ENCODE measurements around the gene CRYBG1. TPM values are rescaled to one million over a fixed set of nuclear protein-coding genes. Genes with fewer than 3 reads are reported as not detected.

CRYBG1 gene
- total and polyA plus RNA-seq, 2 donors (not counting 3 experiments of a cell fraction or from before 2014, with no cell fraction given): 4.1 to 30.1 TPM

DNA sequence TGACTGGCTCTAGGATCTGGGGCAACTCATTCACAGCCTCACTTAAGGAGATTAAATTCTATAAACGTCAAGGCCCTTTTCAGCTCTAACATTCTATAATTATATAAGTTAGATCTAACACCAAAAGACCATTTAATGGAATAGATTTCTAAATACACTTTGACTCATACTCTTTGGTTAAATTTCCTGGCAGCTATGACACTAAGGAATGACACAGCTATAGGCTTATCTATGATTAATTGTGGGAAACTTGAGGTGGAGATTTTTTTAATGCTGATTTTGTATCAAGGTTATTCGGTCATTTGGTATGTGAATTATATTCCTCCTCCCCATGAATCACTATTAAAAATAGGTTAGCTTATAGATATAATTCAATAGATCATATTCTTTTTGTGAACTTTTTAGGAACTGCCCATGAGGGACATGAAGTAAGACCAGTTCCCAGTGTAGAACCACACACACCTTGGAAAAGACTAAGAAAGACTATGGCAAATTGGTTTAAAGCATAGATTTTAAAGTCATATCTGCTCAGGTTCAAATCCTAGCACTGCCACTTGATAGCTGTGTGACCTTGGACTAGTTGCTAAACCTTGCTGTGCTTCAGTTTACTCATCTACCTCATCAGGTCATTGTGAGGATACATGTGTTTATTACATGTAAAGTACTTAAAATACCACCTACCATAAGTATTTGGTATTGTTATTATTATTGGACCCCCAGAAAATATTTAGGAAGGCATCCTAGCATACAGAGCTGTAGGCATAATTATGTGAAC is 116.0 kb downstream of the CRYBG1 start:
- H3K9me1 ChIP-seq (replicated peaks; ENCODE audit: control insufficient read depth, extremely low read depth, insufficient read depth, low read length): no peaks in the 10 kb centered on the region
- FAIRE-seq (no peak), DNase-seq (ENCODE audit: low read depth, low spot score) (no peak)
- TF ChIP-seq, protein P1, sequence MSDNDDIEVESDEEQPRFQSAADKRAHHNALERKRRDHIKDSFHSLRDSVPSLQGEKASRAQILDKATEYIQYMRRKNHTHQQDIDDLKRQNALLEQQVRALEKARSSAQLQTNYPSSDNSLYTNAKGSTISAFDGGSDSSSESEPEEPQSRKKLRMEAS (IDR thresholded peaks at IDR 0.05; ENCODE audit: insufficient read depth, insufficient read length): no peak
- TF ChIP-seq FOS (IDR thresholded peaks at IDR 0.05; ENCODE audit: borderline replicate concordance, insufficient read depth, low read length) (peak; percentile 32), POLR2AphosphoS5 (IDR thresholded peaks at IDR 0.05; ENCODE audit: insufficient read depth, low read depth, low read length) (no peak), GATA2 (IDR thresholded peaks at IDR 0.05; ENCODE audit: insufficient read depth, insufficient read length, low read depth, low read length) (no peak), JUN (IDR thresholded peaks at IDR 0.05; ENCODE audit: borderline replicate concordance, insufficient read depth, insufficient read length, low read depth) (no peak), MYC (IDR thresholded peaks at IDR 0.05; ENCODE audit: low read depth, low read length) (no peak), EZH2 (IDR thresholded peaks at IDR 0.05; ENCODE audit: borderline replicate concordance, low read depth, low read length, severe bottlenecking) (no peak), POLR2A (IDR thresholded peaks at IDR 0.05; ENCODE audit: low read depth, low read length) (no peak)
- TF ChIP-seq, protein P2, sequence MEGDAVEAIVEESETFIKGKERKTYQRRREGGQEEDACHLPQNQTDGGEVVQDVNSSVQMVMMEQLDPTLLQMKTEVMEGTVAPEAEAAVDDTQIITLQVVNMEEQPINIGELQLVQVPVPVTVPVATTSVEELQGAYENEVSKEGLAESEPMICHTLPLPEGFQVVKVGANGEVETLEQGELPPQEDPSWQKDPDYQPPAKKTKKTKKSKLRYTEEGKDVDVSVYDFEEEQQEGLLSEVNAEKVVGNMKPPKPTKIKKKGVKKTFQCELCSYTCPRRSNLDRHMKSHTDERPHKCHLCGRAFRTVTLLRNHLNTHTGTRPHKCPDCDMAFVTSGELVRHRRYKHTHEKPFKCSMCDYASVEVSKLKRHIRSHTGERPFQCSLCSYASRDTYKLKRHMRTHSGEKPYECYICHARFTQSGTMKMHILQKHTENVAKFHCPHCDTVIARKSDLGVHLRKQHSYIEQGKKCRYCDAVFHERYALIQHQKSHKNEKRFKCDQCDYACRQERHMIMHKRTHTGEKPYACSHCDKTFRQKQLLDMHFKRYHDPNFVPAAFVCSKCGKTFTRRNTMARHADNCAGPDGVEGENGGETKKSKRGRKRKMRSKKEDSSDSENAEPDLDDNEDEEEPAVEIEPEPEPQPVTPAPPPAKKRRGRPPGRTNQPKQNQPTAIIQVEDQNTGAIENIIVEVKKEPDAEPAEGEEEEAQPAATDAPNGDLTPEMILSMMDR (IDR thresholded peaks at IDR 0.05; ENCODE audit: extremely low read depth in 1 of 2, insufficient read depth in 1 of 2, low read depth in 1 of 2, low read length in 2 of 2): no peak
- H3K4me1 ChIP-seq (ENCODE audit: control insufficient read depth, extremely low read depth, insufficient read depth, low read length): no peaks in the 10 kb centered on the region
- dilution Hi-C loops (cut with MboI; ENCODE audit: extremely low pct_ligation_motif_present, low sequenced_read_pairs): no loop called here
- H3K79me2 ChIP-seq (ENCODE audit: control insufficient read depth, insufficient read depth, low read length): no peaks in the 10 kb centered on the region
- peaks cover 0 to 3% of the 10 kb centered on the region in 2 experiments for H3K27me3 ChIP-seq (ENCODE audit: control insufficient read depth in 2 of 2, insufficient read depth in 2 of 2, low read length in 2 of 2)
- no peak overlapping the region for H3K27ac ChIP-seq (ENCODE audit: insufficient read depth, low read depth, low read length)
- no peak overlapping the region for H3K4me2 ChIP-seq (ENCODE audit: insufficient read depth, low read length)
- intact Hi-C loops (cut with micrococcal nuclease): no loop called here
- no peaks in the 10 kb centered on the region for H3K36me3 ChIP-seq (ENCODE audit: control insufficient read depth in 2 of 2, extremely low read depth in 1 of 2, insufficient read depth in 2 of 2, low read length in 2 of 2)
- no TSS peak for BruUV-seq (replicated peaks)
- POLR2A ChIA-PET: no interaction called here
- no peak overlapping the region for H3K4me3 ChIP-seq (replicated peaks in 1 of 3; ENCODE audit: insufficient read depth in 1 of 3, low read depth in 1 of 3, low read length in 3 of 3)
- CTCF ChIA-PET: interaction anchor here (1.2 to 1.8 kb wide), 2 partner anchors 10 to 90 kb away, joined by 4 to 7 read pairs; no protein-coding TSS in a partner anchor
- H2AFZ ChIP-seq (ENCODE audit: low read depth, low read length): no peak overlapping the region
- H3K9me3 ChIP-seq (replicated peaks; ENCODE audit: control insufficient read depth, insufficient read depth, low read length): no peaks in the 10 kb centered on the region
- no peak overlapping the region for H3K9ac ChIP-seq (replicated peaks; ENCODE audit: extremely low read depth, insufficient read depth, low read length)
- no peaks in the 10 kb centered on the region for H4K20me1 ChIP-seq (replicated peaks; ENCODE audit: control insufficient read depth, extremely low read depth, insufficient read depth, low read length)
